ENCODE data around the gene TMC8. TPM values are rescaled to one million over a fixed set of nuclear protein-coding genes. Genes with fewer than 3 reads are reported as not detected.

TMC8 gene
- polyA plus RNA-seq, 2 of the 4 experiments (the other 2 are of a cell fraction): 0.14 to 0.26 TPM

GRCh38 chr17:78182504-78182903 lies 51.9 kb downstream of the TMC8 start:
- Histone ChIP-seq H3K4me2 (no peak overlapping the region), H3K4me1 (peaks cover 31% of the 10 kb centered on the region), H3K27ac (no peak overlapping the region), H3K4me3 (no peak overlapping the region), H3K9me3 (no peaks in the 10 kb centered on the region)
- WGBS (ENCODE audit: missing lambda C conversion rate): 92% methylated on average over 13 of the region's 13 CpGs
- ChIA-PET CTCF (interaction anchor here (1.0 to 7.2 kb wide), 10 partner anchors 8 to 98 kb away, joined by 3 to 105 read pairs (median 4); no protein-coding TSS in a partner anchor), POLR2A (no interaction called here)
- ATAC-seq (no peak), DNase-seq (ENCODE audit: low read depth in 1 of 2, low spot score in 1 of 2) (no peak), FAIRE-seq (no peak)
- no peak for TF ChIP-seq KDM5A (IDR thresholded peaks at IDR 0.05)

GRCh38 chr17:78183916-78184315 lies 53.3 kb downstream of the TMC8 start:
- ATAC-seq: no peak
- H3K4me3 ChIP-seq: no peak overlapping the region
- peaks cover 40% of the 10 kb centered on the region for H3K4me1 ChIP-seq
- WGBS (ENCODE audit: missing lambda C conversion rate): 89% methylated on average over 12 of the region's 12 CpGs
- no peak overlapping the region for H3K27ac ChIP-seq
- POLR2A ChIA-PET: no interaction called here
- no peak overlapping the region for H3K4me2 ChIP-seq
- CTCF ChIA-PET: interaction anchor here (0.7 to 7.2 kb wide), 7 partner anchors 9 to 71 kb away, joined by 3 to 105 read pairs (median 12); no protein-coding TSS in a partner anchor
- no peaks in the 10 kb centered on the region for H3K9me3 ChIP-seq
- FAIRE-seq: no peak
- TF ChIP-seq JUN (IDR thresholded peaks at IDR 0.05): no peak
- no peak for TF ChIP-seq NPAS2 (CRISPR knock-in tag; IDR thresholded peaks at IDR 0.05; ENCODE audit: borderline replicate concordance)
- no peak for TF ChIP-seq HEYL (CRISPR knock-in tag; IDR thresholded peaks at IDR 0.05)
- TF ChIP-seq FOSL2 (IDR thresholded peaks at IDR 0.05): no peak
- TF ChIP-seq FOSL2 (CRISPR knock-in tag; IDR thresholded peaks at IDR 0.05): no peak
- no peak for TF ChIP-seq MAX (IDR thresholded peaks at IDR 0.05)
- TF ChIP-seq FOSB (CRISPR knock-in tag; IDR thresholded peaks at IDR 0.05): no peak
- no peak for TF ChIP-seq POLR2AphosphoS2 (conservative IDR thresholded peaks at IDR 0.05; ENCODE audit: low read length)
- TF ChIP-seq ZNF302 (CRISPR knock-in tag; IDR thresholded peaks at IDR 0.05): no peak
- TF ChIP-seq GATA3 (IDR thresholded peaks at IDR 0.05; ENCODE audit: borderline replicate concordance): no peak
- TF ChIP-seq TP53 (CRISPR knock-in tag; IDR thresholded peaks at IDR 0.05): no peak
- no peak for TF ChIP-seq NFE2L2 (conservative IDR thresholded peaks at IDR 0.05; ENCODE audit: low read length)
- TF ChIP-seq HMGXB4 (CRISPR knock-in tag; IDR thresholded peaks at IDR 0.05; ENCODE audit: borderline replicate concordance): no peak
- DNase-seq (ENCODE audit: low read depth in 1 of 2, low spot score in 1 of 2): no peak

- H3K4me1 ChIP-seq: peaks cover 38% of the 10 kb centered on the region
- no peak overlapping the region for H3K27ac ChIP-seq
- peak overlapping the region; percentile 91; the same call in 1 of the 3 replicates for H3K4me2 ChIP-seq
- ATAC-seq (no peak), FAIRE-seq (no peak), DNase-seq (ENCODE audit: low read depth in 1 of 2, low spot score in 1 of 2) (no peak)
- TF ChIP-seq JUNB (IDR thresholded peaks at IDR 0.05): no peak
- no peak for TF ChIP-seq SMC3 (IDR thresholded peaks at IDR 0.05)
- TF ChIP-seq MAX (IDR thresholded peaks at IDR 0.05): no peak
- no peak for TF ChIP-seq TP53 (CRISPR knock-in tag; IDR thresholded peaks at IDR 0.05)
- TF ChIP-seq KDM1A (IDR thresholded peaks at IDR 0.05; ENCODE audit: low read depth): no peak
- no peak for TF ChIP-seq SREBF2 (IDR thresholded peaks at IDR 0.05)
- no peak for TF ChIP-seq ESRRA (IDR thresholded peaks at IDR 0.05; ENCODE audit: borderline replicate concordance, low read length)
- no peak for TF ChIP-seq HDAC2 (IDR thresholded peaks at IDR 0.05)
- no peak for TF ChIP-seq GATA3 (IDR thresholded peaks at IDR 0.05; ENCODE audit: borderline replicate concordance)
- no peak for TF ChIP-seq HEYL (CRISPR knock-in tag; IDR thresholded peaks at IDR 0.05)
- no peaks in the 10 kb centered on the region for H3K9me3 ChIP-seq
- CTCF ChIA-PET: interaction anchor here (0.7 to 7.2 kb wide), 8 partner anchors 8 to 71 kb away, joined by 3 to 105 read pairs (median 13); no protein-coding TSS in a partner anchor
- WGBS (ENCODE audit: missing lambda C conversion rate): 83% methylated on average over 10 of the region's 10 CpGs
- POLR2A ChIA-PET: no interaction called here
- no peak overlapping the region for H3K4me3 ChIP-seq
These were observed 53.8 kb downstream of the TMC8 start for GRCh38 chr17:78184351-78184750.

- TF ChIP-seq FOXS1 (CRISPR knock-in tag; IDR thresholded peaks at IDR 0.05): no peak
- TF ChIP-seq RAD21 (conservative IDR thresholded peaks at IDR 0.05 in 1 of 2, IDR thresholded peaks at IDR 0.05 in 1 of 2): no peak
- no peak for TF ChIP-seq ZNF302 (CRISPR knock-in tag; IDR thresholded peaks at IDR 0.05)
- no peak for TF ChIP-seq MAZ (IDR thresholded peaks at IDR 0.05; ENCODE audit: borderline replicate concordance, low read depth, low read length)
- no peak for TF ChIP-seq ATOH8 (CRISPR knock-in tag; IDR thresholded peaks at IDR 0.05; ENCODE audit: low read depth)
- no peak for TF ChIP-seq EP300 (IDR thresholded peaks at IDR 0.05)
- no peak for TF ChIP-seq TFCP2L1 (CRISPR knock-in tag; IDR thresholded peaks at IDR 0.05)
- no peak for TF ChIP-seq RFX5 (IDR thresholded peaks at IDR 0.05)
- TF ChIP-seq FOSB (CRISPR knock-in tag; IDR thresholded peaks at IDR 0.05): no peak
- TF ChIP-seq CHD4 (IDR thresholded peaks at IDR 0.05; ENCODE audit: borderline replicate concordance): no peak
- no peak for TF ChIP-seq CBX8 (IDR thresholded peaks at IDR 0.05)
- no peak overlapping the region for H3K4me3 ChIP-seq
- H3K27ac ChIP-seq: no peak overlapping the region
- no peak for ATAC-seq
- POLR2A ChIA-PET: no interaction called here
- DNase-seq (ENCODE audit: low read depth in 1 of 2, low spot score in 1 of 2): no peak
- H3K4me1 ChIP-seq: peaks cover 33% of the 10 kb centered on the region
- peak overlapping the region; percentile 91; the same call in 1 of the 3 replicates for H3K4me2 ChIP-seq
- no peaks in the 10 kb centered on the region for H3K9me3 ChIP-seq
- no peak for FAIRE-seq
- WGBS (ENCODE audit: missing lambda C conversion rate): 88% methylated on average over 9 of the region's 9 CpGs
- CTCF ChIA-PET: interaction anchor here (1.4 to 7.2 kb wide), 9 partner anchors 8 to 166 kb away, joined by 3 to 105 read pairs (median 14); no protein-coding TSS in a partner anchor
These were observed 54.3 kb downstream of the TMC8 start for GRCh38 chr17:78184868-78185267.
